ENCODE results near the gene NCOR1. TPM values are rescaled to one million over a fixed set of nuclear protein-coding genes. Genes with fewer than 3 reads are reported as not detected.

Gene NCOR1
- total and polyA plus RNA-seq, 9 of the 15 experiments (the other 6 are each of a cell fraction or from before 2014, with no cell fraction given): 20.2 to 66.5 (median 50.9) TPM

DNA sequence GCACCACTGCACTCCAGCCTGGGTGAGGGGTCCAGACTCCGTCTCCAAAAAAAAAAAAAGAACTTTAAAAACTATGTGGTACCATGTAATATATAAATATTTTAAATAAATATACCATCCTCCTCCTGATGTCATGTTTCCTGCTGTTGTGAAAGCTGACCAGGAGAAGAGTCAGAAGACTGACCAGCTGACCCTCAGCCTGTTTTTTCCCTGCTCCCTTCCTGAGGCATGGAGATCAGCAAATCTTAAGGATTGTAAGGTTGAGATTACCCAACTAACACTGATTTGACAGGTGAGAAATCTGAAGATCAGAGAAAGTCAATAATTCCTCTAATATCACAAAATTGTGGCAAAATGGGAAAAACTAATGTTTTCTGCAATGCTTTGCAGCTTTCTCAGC, 18.1 kb downstream of the NCOR1 start:
- H3K9me3 ChIP-seq (replicated peaks; ENCODE audit: control insufficient read depth, insufficient read depth, low read depth, low read length): no peaks in the 10 kb centered on the region
- peaks cover 17% of the 10 kb centered on the region; the same call in 2 of the 3 replicates for H3K36me3 ChIP-seq (ENCODE audit: control insufficient read depth, insufficient read depth, low read length)
- H3K9me1 ChIP-seq (ENCODE audit: control insufficient read depth, insufficient read depth, low read length): no peaks in the 10 kb centered on the region
- POLR2A ChIA-PET: no interaction called here
- DNase-seq (ENCODE audit: extremely low read depth in 1 of 4, low spot score in 3 of 4) (no peak), ATAC-seq (no peak), FAIRE-seq (no peak)
- no peaks in the 10 kb centered on the region for H3K27me3 ChIP-seq (ENCODE audit: control insufficient read depth in 2 of 2, insufficient read depth in 2 of 2, low read length in 2 of 2)
- in situ Hi-C loops (cut with MboI): no loop called here
- peaks cover 0 to 3% of the 10 kb centered on the region in 2 experiments; a peak in 3 of 5 replicates for H3K4me1 ChIP-seq (replicated peaks in 1 of 2; ENCODE audit: control insufficient read depth in 2 of 2, insufficient read depth in 2 of 2, low read length in 2 of 2)
- intact Hi-C loops (cut with micrococcal nuclease): no loop called here
- no peak overlapping the region for H3K4me2 ChIP-seq (ENCODE audit: insufficient read depth, low read length)
- peaks cover 50% of the 10 kb centered on the region for H3K79me2 ChIP-seq (ENCODE audit: control insufficient read depth, insufficient read depth, low read length)
- H4K20me1 ChIP-seq (replicated peaks; ENCODE audit: control insufficient read depth, insufficient read depth, low read length): no peaks in the 10 kb centered on the region
- H3K9ac ChIP-seq (ENCODE audit: insufficient read depth in 1 of 2, low read depth in 2 of 2, low read length in 2 of 2): no peak overlapping the region
- H2AFZ ChIP-seq (ENCODE audit: low read depth, low read length): no peak overlapping the region
- WGBS (ENCODE audit: insufficient coverage, low coverage, missing lambda C conversion rate): 80% methylated on average over 1 of the region's 1 CpG
- no peak overlapping the region for H3K4me3 ChIP-seq
- H3K27ac ChIP-seq (ENCODE audit: extremely low read depth, low read depth, low read length): no peak overlapping the region
- no TSS peak for BruUV-seq (replicated peaks)
- CTCF ChIA-PET (ENCODE audit: low intra/inter-chr PET ratio): no interaction called here
- TF ChIP-seq, protein P1, sequence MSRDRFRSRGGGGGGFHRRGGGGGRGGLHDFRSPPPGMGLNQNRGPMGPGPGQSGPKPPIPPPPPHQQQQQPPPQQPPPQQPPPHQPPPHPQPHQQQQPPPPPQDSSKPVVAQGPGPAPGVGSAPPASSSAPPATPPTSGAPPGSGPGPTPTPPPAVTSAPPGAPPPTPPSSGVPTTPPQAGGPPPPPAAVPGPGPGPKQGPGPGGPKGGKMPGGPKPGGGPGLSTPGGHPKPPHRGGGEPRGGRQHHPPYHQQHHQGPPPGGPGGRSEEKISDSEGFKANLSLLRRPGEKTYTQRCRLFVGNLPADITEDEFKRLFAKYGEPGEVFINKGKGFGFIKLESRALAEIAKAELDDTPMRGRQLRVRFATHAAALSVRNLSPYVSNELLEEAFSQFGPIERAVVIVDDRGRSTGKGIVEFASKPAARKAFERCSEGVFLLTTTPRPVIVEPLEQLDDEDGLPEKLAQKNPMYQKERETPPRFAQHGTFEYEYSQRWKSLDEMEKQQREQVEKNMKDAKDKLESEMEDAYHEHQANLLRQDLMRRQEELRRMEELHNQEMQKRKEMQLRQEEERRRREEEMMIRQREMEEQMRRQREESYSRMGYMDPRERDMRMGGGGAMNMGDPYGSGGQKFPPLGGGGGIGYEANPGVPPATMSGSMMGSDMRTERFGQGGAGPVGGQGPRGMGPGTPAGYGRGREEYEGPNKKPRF (IDR thresholded peaks at IDR 0.05; ENCODE audit: low read depth, low read length): no peak
- TF ChIP-seq FOXJ3 (CRISPR knock-in tag; IDR thresholded peaks at IDR 0.05) (no peak), ZNF592 (IDR thresholded peaks at IDR 0.05) (no peak), PTRF (tag; IDR thresholded peaks at IDR 0.05) (no peak), MLLT1 (IDR thresholded peaks at IDR 0.05) (no peak), ATF1 (CRISPR knock-in tag; IDR thresholded peaks at IDR 0.05) (no peak), ATF1 (tag; IDR thresholded peaks at IDR 0.05) (no peak), TCF3 (CRISPR knock-in tag; IDR thresholded peaks at IDR 0.05) (no peak), CHD2 (IDR thresholded peaks at IDR 0.05; ENCODE audit: low read depth, low read length) (no peak), BMI1 (IDR thresholded peaks at IDR 0.05; ENCODE audit: low read length) (no peak), ZNF785 (CRISPR knock-in tag; IDR thresholded peaks at IDR 0.05) (no peak), ZNF699 (CRISPR knock-in tag; IDR thresholded peaks at IDR 0.05; ENCODE audit: insufficient replicate concordance) (no peak), FOXP1 (CRISPR knock-in tag; IDR thresholded peaks at IDR 0.05) (no peak), KLF1 (tag; IDR thresholded peaks at IDR 0.05) (no peak), XRCC4 (IDR thresholded peaks at IDR 0.05; ENCODE audit: extremely low read depth, insufficient read depth, insufficient read length) (no peak), TBL1XR1 (IDR thresholded peaks at IDR 0.05; ENCODE audit: low read length in 2 of 2) (no peak)
- TF ChIP-seq, protein P2, sequence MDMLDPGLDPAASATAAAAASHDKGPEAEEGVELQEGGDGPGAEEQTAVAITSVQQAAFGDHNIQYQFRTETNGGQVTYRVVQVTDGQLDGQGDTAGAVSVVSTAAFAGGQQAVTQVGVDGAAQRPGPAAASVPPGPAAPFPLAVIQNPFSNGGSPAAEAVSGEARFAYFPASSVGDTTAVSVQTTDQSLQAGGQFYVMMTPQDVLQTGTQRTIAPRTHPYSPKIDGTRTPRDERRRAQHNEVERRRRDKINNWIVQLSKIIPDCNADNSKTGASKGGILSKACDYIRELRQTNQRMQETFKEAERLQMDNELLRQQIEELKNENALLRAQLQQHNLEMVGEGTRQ (CRISPR knock-in tag; IDR thresholded peaks at IDR 0.05): no peak
